Inflammatory macrophage treated with lipopolysaccharide for 4 hours (primary cell): ENCODE results near the gene CD44.

ENCODE experiments used
- DNase-seq: peaks from one replicate; pipeline ENCODE4 v3.0.0-alpha.2; 2020

Gene CD44

DNA sequence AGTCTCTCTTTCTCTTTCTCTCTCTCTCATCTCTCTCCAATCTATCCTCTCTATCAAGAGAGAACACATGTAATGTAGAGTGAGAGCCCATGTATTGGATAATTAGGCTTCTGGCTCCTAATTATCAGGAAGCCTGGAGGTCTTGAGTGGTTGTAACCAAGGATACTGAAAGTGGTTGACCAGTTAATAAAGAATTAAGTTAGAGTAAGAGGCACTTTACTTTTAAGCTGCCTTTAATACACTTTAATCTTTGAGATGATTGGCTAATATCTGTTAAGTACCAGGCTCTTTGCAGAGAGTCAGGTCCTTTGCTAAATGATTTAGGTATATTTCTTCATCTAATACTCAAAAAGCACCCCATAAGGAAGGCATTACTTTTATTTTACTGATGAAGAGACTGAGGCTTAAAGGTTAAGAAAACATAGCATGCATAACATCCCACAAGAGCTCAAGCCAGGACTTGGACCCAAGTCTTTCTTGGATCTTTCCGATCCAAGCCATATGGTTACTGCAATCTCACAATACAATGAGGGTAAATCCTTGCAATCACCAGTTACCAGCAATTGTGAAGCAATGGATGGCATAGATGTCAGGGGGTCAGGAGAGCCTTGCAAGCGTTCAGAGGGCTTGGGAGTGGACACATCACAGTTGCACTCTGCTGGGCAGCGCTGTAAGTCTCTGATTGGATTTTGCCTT is 22.1 kb downstream of the CD44 start:
- no peak for DNase-seq

DNA sequence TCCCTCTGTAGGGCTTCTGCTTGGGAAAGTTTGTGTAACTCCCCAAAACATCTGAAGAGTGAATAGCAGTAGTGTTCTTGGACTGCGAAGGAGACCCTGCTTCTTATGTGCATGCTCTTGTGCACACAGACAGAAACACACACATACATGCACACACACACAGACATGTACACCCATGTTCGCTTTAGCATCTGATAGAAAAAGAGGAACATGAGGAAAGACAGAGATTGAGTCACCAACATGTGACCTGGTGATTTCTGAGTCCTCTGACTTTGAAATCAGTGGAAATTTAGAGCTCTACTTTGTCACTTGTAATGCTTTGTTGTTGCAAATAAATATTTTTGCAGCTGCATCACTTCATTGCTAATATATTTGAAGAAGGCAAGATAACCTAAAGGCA is 23.8 kb downstream of the CD44 start:
- DNase-seq, result peak; percentile 89

DNA sequence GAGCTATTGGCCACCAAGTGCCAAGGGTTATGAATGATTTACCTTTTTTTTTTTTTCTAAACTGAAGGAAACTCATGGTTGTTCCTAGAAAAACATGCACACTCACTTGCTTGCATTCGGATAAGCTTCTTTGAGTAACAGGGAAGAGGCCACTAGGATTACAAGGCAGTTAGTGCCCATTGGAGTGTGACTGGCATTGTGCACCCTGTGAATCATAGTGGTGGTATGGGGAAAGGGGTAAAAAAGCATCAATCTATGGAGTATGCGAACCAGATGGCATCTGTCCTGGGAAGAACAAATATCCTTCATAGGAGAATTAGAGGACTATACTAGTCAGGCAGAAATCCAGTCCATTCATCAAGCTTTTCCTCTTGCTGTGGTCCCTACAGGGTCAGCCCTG is 24.2 kb downstream of the CD44 start:
- no peak for DNase-seq

DNA sequence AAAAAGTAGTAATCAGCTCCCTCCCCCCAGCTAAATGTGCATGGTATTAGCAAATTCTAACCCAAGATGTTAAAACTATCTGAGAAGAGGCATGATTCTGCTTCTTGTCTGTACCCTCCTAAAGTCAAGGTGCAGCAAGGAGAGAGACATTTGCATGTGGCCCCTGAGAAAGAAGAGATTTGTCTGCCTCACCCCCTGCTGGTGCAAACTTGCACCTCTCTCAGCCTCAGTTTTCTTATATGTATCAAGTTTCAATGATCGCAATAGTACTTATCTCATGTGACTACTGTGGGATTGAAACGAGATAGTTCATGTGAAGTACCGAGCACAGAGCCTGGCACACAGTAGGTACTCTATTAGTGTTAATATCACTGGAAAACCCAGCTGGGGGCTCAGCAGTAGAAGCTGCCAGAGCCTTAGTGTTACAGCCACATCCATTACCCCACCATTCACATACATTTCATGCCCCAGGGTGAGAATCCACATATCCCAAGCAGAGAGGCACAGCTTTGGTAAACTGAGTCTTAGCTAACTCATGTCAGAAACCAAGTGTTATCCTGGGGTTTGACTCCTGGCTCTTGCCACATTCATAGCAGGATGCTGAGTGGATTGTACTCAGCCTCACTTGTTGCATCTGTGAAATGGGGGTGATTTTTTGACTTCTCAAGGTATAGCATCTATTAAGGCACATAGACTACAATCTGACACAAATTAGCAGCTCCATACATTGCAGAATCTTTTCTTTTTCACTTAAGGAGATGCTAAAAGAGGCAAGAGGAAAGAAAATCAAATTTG is 24.9 kb downstream of the CD44 start:
- no peak for DNase-seq

DNA sequence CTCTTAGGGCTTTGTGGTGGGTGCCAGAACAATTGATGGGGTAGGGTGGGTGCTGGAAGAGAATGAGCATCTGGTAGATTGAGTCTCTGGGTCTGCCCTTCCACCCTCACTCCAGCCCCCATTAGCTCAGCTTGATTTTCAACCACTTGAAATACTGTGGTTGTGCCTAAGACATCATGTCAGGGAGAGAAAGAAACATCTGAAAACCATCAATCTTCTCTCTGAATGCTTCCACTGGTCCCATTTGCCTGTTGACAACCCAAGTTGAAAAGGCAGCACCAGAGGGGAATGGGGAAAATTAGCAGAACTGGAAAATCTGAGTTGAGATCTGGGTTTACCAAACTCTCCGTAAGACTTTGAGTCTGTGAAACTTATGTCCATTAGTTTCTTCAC is 26.1 kb downstream of the CD44 start:
- DNase-seq, result no peak

- peak; percentile 62 for DNase-seq
These were observed 26.7 kb downstream of the CD44 start for GRCh38 chr11:35165423-35166368.

- DNase-seq, result no peak
These were observed 27.7 kb downstream of the CD44 start for GRCh38 chr11:35166369-35167360.

DNA sequence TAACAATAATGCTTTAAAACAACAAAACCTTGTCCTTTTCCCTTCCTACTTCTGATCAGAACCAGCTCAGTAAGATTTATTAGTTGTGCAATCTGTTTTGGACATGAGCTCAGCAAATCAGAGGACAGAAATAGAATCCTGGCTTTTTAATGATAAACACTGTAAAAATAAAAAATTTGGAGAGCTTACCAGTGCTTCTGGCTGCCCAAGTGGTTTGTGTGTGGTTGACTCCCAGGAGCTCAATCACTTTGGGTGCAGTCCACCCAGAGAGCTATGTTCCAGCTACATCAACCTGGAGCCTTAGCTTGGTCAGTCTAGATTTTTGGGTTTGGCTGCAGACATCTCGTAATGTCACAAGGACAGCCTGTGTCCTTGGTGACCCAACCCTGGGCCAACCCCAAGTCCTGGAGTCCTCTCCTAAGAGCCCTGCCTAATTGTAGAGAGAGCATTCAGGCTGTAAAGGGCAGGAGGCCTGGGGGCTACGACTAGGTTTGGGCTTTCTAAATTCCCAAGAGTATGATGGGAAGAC is 28.5 kb downstream of the CD44 start:
- DNase-seq, result no peak

DNA sequence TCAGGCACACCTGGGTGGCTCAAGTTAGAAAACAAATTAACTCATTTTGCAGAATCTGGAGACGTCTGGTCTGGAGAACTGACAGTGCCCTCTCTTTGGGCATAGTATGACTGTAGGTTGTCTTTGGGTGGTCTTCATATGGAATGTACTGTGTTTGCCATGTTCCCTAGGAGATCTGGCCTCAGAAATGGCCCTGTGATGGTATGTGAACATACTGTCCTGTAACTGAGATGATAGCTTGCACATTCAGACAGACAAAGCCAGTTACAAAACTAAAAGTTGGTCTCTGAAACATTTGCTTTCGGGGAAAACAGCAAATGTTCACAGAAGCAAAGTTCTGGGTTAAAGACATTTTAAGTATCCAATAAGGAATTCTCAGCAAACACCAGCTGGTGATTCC is 29.7 kb downstream of the CD44 start:
- DNase-seq, result no peak

DNA sequence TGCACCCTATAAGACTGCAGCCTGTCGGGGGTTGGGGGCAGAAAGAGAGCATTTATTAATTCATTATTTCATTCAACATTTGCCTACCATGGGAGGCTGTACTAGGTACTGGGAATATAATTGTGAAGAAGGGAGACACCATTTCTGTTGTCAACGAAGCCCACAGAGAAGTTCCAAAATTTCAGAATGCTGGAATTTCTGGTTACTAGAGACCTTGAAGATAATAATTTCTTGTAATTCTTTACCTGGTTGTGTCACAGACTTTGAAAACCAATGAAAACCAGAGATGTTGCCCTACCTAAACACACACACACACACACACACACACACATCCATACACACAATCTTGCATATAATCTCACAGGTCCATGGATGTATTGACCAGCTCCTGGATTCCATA is 30.1 kb downstream of the CD44 start:
- DNase-seq, result no peak

DNA sequence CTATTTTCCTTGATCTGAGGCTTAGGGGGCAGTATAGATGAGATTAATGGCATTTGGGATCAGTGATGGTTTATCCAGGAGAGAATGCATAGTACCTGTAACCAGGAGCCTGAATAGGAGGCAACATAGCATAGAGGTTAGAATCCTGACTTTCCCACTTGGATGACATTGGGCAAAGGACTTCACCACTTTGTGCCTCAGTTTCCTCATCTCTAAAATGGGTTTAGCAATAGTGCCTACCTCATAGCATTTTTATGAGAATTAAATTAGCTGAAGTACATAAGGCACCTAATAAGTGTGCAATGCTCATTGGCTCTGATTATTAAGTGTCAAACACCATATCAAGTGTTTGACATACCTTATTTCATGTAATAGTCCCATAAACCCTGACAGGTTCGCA is 30.8 kb downstream of the CD44 start:
- no peak for DNase-seq

GRCh38 chr11:35170503-35170902 is 31.5 kb downstream of the CD44 start:
- DNase-seq, result no peak

- no peak for DNase-seq
These were observed 32.3 kb downstream of the CD44 start for GRCh38 chr11:35171226-35171625.

- peak; percentile 70 for DNase-seq
These were observed 34.1 kb downstream of the CD44 start for GRCh38 chr11:35173011-35173511.

DNA sequence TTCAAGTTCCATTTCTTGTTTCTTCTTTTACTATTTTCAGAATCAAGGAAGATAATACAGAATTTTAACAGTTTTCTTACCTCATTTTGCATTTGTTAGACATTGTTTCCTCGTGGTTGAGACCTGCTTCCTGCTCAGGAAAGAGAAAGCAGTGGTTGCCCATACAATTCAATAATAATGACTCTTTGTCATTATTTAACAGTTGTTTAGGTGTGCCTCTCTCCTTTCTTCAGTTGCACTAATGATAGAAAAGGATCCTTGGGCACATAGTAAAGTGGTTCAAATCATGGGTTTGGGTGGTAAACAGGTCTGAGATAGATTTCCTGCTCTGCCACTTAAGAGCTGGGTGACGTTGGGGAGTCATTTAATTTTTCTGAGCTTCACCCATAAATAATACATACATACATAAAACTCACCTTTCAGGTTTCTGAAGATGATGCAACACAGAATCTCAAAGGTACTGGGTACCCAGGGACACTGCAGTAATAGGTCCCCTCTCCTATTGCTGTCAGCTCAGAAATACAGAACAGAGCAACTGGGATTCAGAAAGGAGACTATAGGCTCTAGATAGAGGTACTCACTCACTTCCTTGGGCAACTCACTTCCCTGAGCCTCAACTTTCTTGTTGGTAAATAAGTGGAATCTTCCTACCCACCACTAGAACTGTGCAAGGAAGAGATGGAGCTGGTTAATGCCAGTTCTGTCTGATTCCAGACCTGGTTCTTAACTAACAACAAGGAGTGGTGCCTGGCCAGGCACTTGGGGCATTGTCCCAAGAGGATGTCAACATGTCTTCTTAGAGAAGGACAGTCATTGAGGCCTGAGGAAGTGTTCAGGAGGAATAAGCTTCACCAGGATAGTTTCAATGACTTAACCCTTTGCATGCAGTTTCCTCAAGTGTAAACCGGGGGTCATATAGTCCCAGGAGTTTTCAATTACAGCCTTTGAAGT is 34.9 kb downstream of the CD44 start:
- DNase-seq, result no peak

DNA sequence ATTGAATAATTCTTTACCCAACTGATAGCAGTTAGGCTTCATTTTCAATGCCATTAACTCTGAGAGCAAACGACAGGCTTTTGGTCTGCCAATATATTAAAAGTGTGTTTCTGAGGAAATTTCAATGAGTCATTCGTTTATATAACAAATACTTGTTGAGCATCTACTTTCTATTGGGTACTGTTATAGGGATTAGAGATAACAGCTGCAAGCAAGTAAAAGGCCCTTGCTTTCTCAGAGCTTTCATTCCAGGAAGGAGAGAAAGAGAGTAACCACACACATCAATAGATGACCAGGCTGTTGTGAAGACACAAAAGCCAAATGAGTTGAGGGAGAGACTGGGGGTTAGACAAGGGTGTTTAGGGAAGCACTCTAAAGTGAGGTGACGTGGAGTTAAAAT is 35.7 kb downstream of the CD44 start:
- DNase-seq, result no peak

DNA sequence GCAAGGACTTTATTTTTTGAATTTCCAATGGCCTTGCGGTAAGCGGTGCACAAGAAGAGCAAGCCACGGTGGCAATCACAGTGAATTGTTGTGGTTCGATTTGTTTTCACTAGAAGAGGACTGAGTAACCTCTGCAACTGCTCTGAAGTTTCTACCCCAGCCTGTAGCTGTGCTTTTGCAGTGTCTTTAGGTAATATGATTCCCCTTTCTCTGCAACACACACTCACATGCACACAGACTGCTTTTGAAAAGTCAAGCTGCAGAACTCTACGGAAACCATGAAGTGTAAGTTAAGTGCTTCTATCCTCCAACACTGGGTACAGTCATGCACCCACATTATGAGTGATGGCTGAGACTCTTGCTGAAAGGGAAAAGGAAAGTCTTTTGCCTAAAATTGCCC is 38.4 kb downstream of the CD44 start:
- DNase-seq, result no peak

GRCh38 chr11:35178067-35178805 is 39.3 kb downstream of the CD44 start:
- DNase-seq, result no peak

GRCh38 chr11:35178873-35179272 is 39.9 kb downstream of the CD44 start:
- DNase-seq, result peak; percentile 46
